NK-92 (cell line): ENCODE measurements around the gene BTBD1.

ENCODE experiments used
- DNase-seq: peaks from one replicate; lab custom pipeline; 2025; ENCODE audit not compliant: unreplicated experiment; lab: John Stamatoyannopoulos, UW

The BTBD1 gene

DNA sequence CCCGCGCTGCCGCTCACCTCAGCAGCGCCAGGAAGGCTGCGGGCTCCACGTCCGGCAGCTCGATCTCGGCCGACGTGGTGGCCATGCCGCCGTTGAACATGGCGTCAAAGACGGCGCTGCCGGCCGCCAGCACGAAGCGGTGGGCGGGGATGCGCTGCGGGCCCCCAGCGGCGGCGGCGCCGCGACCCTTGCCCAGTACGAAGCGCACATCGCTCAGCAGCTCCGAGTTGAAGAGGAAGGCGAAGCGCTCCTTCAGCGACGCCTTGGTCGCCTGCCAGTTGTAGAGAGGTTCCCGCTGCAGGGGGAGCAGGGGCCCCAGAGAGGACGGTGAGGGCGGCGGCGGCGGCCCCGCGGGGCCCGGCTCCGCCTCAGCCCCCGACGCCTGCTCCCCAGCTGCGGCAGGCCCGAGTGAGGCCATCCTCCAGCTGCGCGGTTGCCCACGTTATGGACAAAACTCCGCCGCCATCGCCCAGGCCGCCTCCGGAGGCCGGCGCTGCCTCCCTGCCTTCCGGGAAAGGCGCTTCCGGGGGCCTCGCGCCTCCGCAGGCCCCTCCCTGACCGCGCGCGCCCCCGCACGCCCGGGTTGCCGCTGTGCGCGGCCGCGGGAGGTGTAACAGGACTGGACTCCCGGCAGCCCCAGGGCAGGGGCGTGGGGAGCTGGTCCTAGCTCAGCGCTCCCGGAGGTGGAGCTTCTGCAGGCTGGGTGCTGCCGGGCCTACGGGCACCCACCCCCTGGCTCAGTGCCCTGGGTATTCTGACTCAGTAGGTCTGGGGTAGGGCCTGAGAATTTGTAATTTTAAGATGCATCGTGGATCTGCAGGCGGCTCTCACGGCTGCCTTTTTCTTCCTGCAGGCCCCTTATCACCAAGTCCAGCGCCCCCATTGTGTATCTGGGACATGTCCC, at the start of gene BTBD1:
Gene BTBD1, minus strand, starts transcription at position 519 of the 904 bp plus-strand sequence. Its CDS starts 101 bp downstream, at position 418.
- DNase-seq: no peak

DNA sequence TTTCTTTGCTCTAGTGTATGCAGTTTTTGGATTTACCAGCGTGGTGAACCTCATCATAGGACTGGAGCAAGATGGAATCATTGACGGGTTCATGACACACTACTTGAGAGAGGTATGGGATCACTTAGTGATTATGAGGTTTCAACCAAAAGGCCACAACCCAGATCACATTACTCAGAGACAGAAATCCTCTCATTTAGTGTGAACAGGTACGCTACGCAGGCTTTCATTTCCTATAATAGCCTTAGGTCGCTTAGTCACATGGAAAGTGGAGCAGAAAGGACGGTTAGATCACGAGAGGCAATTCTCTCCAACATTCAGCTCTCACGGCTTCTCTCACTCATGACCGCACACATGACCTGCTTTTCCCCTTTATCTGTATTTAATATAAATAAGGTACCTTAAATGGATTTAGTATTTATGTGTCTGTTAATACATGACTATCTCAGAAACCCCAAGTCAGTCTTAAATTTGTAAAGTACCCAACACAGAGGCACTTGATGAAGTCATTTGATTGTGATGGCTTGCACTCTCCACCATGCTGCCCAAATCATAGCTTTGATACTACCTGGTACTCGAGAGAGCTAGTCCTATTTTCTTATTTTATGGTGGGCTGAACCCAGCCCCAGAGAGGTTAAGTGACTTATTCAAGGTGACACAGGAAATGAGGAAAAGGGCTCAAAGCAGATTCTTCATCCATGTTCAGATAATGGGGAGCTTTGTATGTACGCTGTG, 48.9 kb upstream of the BTBD1 start:
- no peak for DNase-seq

DNA sequence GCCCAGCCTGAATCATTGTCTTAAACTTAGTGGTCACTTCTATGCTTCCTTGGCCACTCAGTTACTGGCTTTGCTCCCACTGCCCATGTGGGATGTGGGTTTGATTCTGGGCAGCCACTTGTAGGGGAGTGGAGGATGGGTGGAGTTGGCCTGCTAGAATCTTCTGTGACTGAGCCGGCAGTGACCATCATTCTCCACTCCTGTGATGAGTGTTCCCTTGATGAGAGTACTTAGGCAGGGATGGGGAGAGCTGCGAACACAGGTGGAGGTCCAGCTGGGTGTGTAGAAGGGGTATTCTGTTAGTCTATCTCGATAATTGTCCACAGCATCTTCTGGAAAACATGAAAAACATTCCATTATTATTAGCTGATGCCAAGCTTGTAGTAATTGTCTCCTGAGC, 48.4 kb upstream of the BTBD1 start:
- DNase-seq: no peak

DNA sequence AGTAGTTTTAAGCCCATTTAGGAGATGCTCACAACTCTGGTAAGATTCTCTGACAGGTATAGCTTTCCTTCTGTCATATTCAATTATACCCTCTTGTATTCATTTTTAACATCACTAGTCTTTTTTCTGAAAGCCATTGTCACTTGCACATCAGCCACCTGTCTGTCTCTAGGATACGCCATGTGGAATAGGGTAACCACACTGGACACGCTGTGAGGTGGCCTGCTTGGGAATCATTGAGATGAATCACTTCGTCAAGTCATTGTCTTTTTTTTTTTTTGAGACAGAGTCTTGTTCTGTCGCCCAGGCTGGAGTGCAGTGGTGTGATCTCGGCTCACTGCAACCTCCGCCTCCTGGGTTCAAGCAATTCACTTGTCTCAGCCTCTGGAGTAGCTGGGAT, 47.8 kb upstream of the BTBD1 start:
- DNase-seq: no peak

DNA sequence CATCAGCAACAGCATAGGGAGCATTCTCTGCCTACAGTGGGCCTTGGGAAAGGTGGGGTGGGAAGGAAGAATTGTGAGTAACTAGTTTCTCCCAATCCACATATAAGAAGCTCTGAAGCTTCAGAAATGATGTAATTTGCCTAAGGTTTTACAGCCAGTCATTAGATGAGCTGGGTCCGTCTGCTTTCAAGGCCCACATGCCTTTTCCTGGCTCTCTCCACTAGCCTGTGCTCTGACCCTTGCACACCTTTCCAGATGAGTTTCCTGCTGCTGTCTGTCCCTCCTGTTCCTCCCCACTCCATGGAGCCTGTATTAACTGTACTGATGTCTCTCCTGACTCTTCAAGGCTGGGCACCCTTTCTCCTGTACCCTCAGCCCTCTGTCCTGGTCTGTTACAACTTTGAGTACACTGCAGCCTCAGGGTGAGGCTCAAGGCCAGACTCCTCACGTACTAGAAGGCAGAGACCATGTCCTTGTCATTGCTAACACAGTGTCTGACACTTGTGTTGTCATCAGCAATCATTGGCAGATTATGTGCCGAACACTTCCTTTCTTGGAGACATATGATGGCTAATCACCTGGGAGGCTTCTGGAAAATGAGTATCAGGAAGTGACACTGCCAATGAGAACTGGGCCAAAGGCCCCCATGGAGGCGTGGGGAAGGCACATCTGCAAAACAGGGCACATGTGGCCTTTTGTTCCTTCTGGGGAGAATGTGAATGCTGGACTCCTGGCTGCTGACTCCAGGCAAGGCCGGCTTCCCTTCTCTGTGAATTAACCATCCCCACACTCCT, 47.0 kb upstream of the BTBD1 start:
- no peak for DNase-seq

DNA sequence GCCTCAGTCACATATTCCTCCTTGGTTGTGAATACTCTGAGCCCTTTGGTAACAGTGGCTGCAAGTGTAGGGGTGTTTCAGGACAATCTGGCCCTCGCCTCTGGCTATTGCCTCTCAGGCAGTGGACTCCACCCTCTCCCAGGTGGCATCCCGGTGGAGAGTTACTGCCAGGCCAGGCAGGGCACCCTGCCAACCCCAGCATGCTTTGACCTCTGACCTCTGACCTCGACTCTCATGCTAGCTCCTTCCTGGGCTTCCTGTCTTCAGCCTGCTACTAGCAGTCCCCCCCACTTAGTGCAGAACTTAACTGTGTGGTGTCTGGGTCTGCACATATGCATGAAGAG, 45.9 kb upstream of the BTBD1 start:
- DNase-seq: no peak

DNA sequence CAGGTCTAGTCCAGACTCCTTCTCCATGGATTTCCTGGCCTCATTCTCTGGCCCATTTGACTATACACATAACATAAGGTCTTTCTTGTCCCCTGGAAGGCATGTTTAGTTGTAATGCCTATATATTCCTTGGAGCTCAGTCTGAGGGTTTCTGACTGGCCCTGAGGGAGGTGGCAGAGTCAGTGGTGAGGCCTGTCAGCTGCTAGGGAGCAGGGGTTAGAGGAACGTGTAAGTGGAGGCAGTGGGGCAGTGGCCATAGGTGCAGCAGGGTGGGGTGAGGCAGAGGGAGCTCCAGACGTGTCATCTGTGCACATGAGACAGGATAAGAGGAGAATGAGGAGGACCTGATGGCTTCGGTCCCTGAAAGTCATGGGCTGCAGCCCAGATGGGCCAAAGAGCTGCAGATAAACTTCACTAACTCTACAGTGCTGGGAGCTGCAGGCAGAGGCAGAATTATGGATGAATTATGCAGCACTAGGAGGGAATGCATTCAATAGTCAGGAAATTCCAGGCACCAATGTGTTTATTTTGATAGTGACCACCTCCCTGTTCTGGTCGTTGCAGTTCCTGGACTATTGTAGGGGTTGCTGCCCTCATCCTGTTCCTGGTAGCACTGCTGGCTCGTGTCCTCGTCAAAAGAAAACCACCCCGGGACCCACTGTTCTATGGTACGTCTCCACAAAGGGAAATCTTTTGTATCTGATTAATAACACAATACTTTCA, 45.3 kb upstream of the BTBD1 start:
- no peak for DNase-seq

DNA sequence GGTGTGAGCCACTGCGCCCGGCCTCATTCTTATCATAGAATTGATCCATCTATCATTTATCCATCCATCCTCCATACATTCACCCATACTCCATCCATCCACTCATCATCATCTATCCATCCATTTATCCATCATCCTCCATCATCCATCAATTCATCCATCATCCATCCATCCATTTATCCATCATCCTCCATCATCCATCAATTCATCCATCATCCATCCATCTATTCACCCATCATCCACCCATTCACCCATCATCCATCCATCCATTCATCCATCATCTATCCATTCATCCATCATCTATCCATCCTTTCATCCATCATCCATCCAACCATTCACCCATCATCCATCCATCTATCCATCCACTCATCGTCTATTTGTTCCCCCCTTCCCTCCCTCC, 44.1 kb upstream of the BTBD1 start:
- no peak for DNase-seq

DNA sequence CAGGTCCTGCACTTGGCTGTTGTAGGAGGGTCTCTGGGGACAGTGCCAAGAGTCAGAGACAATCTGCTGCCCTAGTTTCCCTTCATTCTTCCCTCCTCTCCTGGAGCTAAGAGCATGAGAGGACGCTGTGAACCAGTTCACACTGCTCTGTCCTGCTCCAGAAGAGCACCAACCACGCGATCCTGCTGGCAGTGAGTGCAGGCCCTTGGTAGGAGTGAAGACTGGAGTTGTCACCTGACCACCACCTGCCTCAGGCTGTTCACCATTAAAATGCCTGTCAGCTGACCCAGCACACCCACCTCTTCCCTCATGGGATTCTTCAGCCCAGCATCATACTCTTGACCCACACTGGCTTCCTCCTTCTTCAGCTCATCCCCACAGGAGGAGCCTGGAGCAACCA, 43.3 kb upstream of the BTBD1 start:
- DNase-seq: no peak

DNA sequence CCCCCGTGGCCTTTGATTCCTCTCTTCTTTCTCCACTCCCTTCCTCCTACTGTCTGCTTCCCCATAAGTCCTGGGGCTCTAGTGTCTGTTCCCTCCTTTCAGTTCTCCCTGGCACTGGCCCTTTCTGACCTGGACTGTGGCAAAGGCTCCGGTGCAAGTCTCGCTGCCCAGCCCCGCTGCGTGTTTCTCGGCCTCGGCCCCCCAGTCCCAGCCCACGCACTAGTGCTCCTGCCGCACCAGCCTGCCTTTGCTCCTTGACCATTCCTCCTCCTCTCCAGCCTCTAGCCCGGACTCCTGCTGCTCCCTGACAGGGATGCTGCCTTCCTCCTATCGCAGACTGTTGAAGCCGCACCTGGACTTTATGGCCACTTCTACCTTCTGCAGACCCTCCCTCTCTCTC, 42.5 kb upstream of the BTBD1 start:
- no peak for DNase-seq

DNA sequence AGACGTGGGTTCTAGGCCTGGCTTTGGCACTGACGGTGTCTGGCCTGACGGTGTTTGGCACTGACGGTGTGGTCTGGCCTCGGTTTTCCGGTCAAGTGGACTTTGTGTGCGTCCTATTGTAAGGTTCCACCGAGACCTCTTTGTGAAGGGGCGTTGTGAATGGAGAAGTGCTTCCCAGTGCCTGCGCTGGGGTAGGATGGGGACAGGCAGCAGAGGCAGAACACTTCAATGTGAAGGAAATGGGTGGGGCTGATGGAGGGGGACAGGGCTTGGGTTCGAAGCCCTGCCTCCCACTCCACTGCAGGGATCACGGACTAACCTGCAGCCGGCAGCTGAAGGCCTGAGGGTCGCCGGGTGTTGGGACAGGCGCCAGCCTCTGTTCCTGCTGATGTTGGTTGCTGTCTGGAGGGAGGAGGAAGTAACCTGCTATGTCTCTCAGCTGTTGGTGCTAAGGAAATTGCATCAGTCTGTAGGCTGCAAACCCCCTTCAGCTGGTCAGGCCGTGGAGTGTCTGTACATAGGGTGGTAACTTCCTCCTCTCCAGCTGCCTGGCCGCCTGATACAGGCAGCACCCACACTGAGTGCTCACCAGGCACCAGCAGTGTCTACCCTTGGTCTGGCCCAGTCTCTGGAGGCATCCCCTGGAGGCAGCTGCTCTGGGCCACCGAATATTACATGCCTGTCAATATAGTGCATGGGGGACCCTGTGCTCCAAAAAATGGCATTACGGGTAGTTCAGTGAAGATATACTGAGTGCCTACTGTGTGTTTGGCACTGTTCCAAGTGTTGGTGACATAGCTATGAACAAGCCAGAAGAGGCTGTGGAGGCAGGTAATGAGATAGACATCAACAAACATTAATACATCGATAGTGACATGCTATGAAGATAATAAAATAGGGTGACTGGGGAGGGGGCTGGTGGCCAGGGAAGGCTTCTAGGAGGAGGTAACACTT, 41.5 kb upstream of the BTBD1 start:
- no peak for DNase-seq

DNA sequence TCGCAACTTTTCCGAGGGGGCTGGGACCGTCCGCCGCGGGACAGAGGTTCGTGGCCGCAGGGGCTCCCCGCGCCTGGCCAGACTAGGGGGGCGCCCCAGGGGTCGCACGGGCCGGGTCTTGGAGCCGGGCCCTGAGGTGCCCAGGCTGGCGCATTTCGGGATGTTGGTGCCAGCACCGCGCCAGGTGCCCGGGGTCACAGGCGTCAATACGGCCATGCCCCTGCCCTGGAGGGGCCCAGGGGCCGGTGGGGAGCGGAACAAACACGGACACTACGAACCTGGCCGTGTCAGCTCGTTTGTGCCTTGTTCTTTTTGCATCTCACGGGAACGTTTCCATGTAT, 40.8 kb upstream of the BTBD1 start:
- DNase-seq: no peak

DNA sequence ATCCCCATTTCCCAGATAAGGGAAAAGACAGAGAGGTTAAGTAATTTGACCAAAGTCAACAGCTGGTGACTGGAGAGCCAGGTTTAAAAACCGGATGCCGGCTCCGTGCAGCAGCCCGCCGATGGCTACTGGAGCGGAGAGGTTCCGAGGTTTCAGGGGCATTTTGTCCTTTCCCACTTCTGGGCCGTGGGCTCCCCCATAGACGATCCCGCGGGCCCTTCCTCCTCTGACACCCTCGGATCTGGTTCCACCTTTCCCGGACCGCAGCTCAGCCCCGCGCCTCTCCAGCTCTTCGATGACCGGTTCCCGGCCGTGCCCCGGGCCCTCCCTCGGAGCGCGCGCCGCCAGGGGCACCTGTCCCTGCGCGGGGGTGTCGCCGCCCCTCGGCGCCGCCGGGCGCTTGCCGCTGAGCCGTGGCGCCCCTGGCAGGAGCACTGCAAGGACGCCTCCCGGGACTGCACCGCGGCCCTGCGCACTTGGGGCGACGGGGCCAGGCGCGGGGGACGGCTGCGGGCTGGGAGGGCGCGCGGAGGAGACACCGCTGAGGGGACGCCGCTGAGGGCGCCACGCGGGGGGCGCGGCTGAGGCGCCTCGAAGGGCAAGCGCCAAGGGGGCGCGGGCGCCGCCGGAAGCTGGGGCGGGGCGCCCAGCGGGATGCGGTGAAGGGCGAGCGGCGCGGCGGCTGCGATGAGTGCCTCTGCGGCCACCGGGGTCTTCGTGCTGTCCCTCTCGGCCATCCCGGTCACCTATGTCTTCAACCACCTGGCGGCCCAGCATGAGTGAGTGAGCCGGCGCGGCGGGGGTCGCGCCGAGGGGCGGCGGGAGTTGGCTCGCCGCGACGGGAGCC, 40.2 kb upstream of the BTBD1 start, which contains the start of gene TM6SF1:
Gene TM6SF1, plus strand, starts transcription at position 652 of the 847 bp plus-strand sequence. Its CDS starts 36 bp downstream, at position 688.
- DNase-seq: no peak

DNA sequence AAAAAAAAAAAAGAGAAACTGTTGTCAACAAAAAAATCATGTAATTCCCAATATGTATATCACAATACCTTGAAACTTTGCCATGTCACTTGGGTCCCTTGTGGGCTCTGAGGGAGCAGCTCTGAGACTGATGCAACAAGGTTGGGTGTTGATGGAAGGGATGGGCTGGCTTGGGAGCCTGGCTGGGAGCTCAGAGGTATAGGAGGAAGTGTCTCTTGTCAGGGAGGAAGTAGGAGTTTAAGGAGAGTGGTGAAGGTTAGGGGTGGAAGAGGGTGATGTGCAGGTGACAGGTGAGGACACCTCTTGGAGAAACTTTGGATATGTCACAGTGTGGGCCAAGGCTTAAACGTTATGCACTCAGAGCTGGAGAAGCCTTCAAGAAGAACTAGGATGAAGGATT, 38.4 kb upstream of the BTBD1 start:
- DNase-seq: no peak

DNA sequence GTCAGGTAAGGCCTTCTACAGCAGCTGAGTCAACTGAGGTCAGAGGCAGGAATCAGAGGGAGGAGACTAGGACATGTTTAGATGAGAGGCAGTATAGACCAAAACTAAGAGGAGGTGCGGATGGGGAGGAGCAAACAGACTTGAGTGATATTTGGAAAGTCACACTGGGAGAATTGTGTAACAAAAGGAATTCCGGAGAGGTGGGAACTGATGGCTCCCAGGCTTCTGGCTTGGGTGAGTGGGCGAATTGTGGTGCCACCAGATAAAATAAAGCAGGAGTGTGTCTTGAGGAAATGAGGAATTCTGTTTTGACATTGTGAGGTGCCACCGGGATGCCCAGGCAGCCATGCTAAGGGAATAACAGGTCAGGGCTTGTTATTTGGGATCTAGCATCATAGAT, 37.1 kb upstream of the BTBD1 start:
- no peak for DNase-seq

DNA sequence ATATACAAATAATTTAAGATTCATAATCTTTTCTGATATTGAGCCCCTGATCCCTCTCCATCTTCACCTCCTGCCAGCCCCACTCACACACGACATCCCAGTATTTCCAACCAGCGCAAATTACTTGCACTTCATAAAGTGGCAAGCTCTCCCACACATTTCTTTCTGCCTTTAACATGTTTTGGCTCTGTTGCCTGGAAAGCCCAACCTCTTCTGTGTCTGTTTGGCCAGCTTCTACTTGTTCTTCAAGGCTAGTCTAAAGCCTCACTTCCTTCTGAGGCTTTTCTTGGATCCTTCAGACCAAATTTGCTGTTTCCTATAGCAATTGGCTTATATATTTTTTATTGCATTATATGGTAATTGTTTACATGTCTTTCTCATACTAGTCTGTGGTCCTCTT, 35.3 kb upstream of the BTBD1 start:
- no peak for DNase-seq

DNA sequence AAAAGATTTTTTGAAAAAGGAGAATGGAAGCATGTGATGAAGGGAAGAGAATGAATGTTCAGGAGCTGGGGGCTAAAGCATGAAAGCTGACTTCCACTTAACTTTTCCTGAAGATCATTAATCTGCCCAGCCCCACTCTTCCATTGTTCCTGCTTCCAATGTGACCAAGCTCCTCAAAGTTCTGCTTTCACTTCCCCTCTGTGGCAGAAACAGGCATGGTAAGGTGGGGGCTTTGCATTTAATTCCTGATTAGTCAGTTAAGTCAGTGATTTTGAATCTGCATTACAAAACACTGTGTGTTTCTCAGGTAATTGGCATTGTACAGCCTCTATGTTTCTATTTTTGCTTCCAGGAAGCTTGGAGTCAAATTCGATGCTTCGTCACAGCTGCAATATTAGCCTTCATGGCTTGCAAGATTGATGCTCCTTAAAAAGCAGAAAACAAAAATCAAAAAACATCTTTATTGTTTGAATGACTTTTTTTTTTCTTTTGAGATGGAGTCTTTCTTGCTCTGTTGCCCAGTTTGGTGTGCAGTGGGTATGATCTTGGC, 33.1 kb upstream of the BTBD1 start:
- no peak for DNase-seq

DNA sequence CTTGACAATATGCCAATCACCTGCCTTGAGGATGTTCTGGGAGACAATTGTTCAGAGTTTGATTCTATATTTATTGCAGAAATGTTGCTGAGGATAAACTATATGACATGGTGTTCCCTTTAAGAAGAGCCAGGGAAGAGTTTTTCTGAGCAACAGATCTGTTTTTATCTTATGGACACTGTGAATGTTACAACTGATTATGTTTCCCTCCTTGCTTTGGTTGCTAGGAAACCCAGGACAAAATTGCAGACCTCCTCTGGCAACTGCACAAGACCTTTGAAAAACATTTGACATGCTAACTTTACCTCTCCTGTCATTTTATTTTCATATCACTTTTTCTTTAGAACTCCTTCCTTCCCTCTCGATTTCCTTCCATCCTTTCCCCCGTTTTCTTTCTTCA, 32.2 kb upstream of the BTBD1 start:
- no peak for DNase-seq

DNA sequence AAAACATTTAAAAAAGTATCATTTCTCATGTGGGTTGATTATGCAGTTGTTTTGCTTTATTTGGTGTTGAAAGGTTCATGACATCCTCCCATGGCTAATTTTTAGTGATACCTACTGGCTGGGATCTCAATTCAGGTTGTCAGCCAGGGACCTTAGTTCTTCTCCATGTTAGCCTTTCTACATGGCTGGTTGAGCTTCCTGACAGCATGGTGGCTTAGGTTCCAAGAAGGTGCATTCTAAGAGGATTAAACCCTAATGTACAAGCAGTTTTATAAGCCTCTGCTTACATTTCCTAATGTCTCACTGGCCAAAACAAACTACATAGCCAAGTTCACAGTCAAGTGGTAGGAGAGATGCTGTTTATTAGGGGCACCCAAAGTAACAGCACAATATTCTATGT, 31.0 kb upstream of the BTBD1 start:
- DNase-seq: no peak
